OCI-LY7 (cell line): ENCODE results near the gene C1orf94. TPM values are rescaled to one million over a fixed set of nuclear protein-coding genes. Genes with fewer than 3 reads are reported as not detected.

Experiments used
- BruUV-seq: library from RNA; stranded (reverse); fragments of 400-500 nt; replicated peaks from 2 replicates; lab custom pipeline; 2021; lab: Mats Ljungman, UMichigan
- CTCF ChIA-PET: fragments of 300-600 bp; sonication (Branson Sonifier 250); formaldehyde crosslinking; loops from one replicate; lab custom pipeline; 2022; ENCODE audit warnings: antibody characterized with exemption; ENCODE audit not compliant: unreplicated experiment; lab: Charles Lee
- POLR2A ChIA-PET: fragments of 300-600 bp; sonication (Branson Sonifier 250); formaldehyde crosslinking; loops from one replicate; lab custom pipeline; 2022; ENCODE audit warnings: antibody characterized with exemption; lab: Charles Lee
- DNase-seq: peaks from one replicate; pipeline ENCODE4 v3.0.0-alpha.2; 2015; ENCODE audit warnings: low spot score
- H2AFZ ChIP-seq: fragments of 200-600 bp; sonication (generic), shearing (Covaris generic); 2 replicates; pipeline ENCODE4 v1.6.1; 2014; ENCODE audit warnings: mild to moderate bottlenecking, antibody characterized with exemption, low read length, moderate library complexity
- H3K27ac ChIP-seq: fragments of 200-600 bp; sonication (generic); 2 replicates; pipeline ENCODE4 v1.5.1; 2014; ENCODE audit warnings: mixed run types, low read depth, mild to moderate bottlenecking, moderate library complexity, low read length, inconsistent platforms; ENCODE audit not compliant: poor library complexity, severe bottlenecking
- H3K36me3 ChIP-seq: fragments of 200-600 bp; sonication (generic); 2 replicates; pipeline ENCODE4 v1.6.1; 2014; ENCODE audit warnings: mild to moderate bottlenecking, antibody characterized with exemption, low read length, moderate library complexity, mixed read lengths; ENCODE audit not compliant: insufficient read depth
- H3K4me1 ChIP-seq: fragments of 200-600 bp; sonication (generic); 2 replicates; pipeline ENCODE4 v1.5.1; 2014; ENCODE audit warnings: mild to moderate bottlenecking, low read length; ENCODE audit not compliant: insufficient read depth, poor library complexity, severe bottlenecking
- H3K4me2 ChIP-seq: fragments of 200-600 bp; sonication (generic); 2 replicates; pipeline ENCODE4 v1.6.1; 2014; ENCODE audit warnings: mild to moderate bottlenecking, low read length
- H3K4me3 ChIP-seq: fragments of 200-600 bp; sonication (generic); 2 replicates; pipeline ENCODE4 v1.5.1; 2014; ENCODE audit warnings: mild to moderate bottlenecking, low read depth, low read length; ENCODE audit not compliant: poor library complexity, severe bottlenecking
- H3K79me2 ChIP-seq: fragments of 200-600 bp; sonication (generic); 2 replicates; pipeline ENCODE4 v1.6.1; 2016; ENCODE audit warnings: low read depth, mild to moderate bottlenecking, low read length, moderate library complexity, mixed read lengths; ENCODE audit not compliant: insufficient read depth
- H3K9me2 ChIP-seq: fragments of 200-600 bp; sonication (generic); 2 replicates; pipeline ENCODE4 v1.6.1; 2016; ENCODE audit warnings: mild to moderate bottlenecking, low read length, mixed read lengths; ENCODE audit not compliant: insufficient read depth
- H3K9me3 ChIP-seq: fragments of 200-600 bp; sonication (generic); 2 replicates; pipeline ENCODE4 v1.6.1; 2014; ENCODE audit warnings: mild to moderate bottlenecking, mixed run types, low read length, mixed read lengths
- H4K20me1 ChIP-seq: fragments of 200-600 bp; sonication (generic); 2 replicates; pipeline ENCODE4 v1.6.1; 2014; ENCODE audit warnings: mild to moderate bottlenecking, antibody characterized with exemption, low read length, moderate library complexity, mixed read lengths; ENCODE audit not compliant: insufficient read depth
- CTCF ChIP-seq: fragments of 200-600 bp; sonication (generic); conservative IDR thresholded peaks from 2 replicates; pipeline ENCODE4 v1.5.1; 2014; ENCODE audit warnings: mild to moderate bottlenecking, antibody characterized with exemption, low read length, moderate library complexity, mixed read lengths
- EZH2phosphoT487 ChIP-seq: fragments of 200-600 bp; sonication (generic); IDR thresholded peaks from 2 replicates; pipeline ENCODE4 v1.6.1; 2018; ENCODE audit warnings: low read depth, borderline replicate concordance, mild to moderate bottlenecking, mixed run types, antibody characterized with exemption, low read length, moderate library complexity, mixed read lengths
- intact Hi-C: fragments of 100-400 bp; cut with micrococcal nuclease; formaldehyde crosslinking; loops from one replicate; pipeline ENCODE4 v1.10.0; 2022; ENCODE audit not compliant: unreplicated experiment
- total RNA-seq, 2 experiments: library from RNA; depleted of rRNA in 1 of 2; stranded (reverse); fragments of >200 nt in 1 of 2; shearing (Covaris generic) in 1 of 2; gene quantifications; 2 replicates each; pipeline ENCODE4 v1.2.3, GENCODE V29; 2014 to 2022

C1orf94 gene
- total RNA-seq, 2 experiments from 2014 or later = not detected

GRCh38 chr1:34165422-34165921, 11.2 kb upstream of the C1orf94 start:
- no peaks in the 10 kb centered on the region for H3K36me3 ChIP-seq
- no peaks in the 10 kb centered on the region for H4K20me1 ChIP-seq
- H2AFZ ChIP-seq = no peak overlapping the region
- TF ChIP-seq EZH2phosphoT487 = no peak
- TF ChIP-seq CTCF = no peak
- H3K4me3 ChIP-seq = no peak overlapping the region
- POLR2A ChIA-PET = no interaction called here
- H3K4me2 ChIP-seq = no peak overlapping the region
- no peaks in the 10 kb centered on the region for H3K9me3 ChIP-seq
- no TSS peak for BruUV-seq
- no peaks in the 10 kb centered on the region for H3K9me2 ChIP-seq
- H3K4me1 ChIP-seq = no peaks in the 10 kb centered on the region
- CTCF ChIA-PET = no interaction called here
- no peaks in the 10 kb centered on the region for H3K79me2 ChIP-seq
- no peak overlapping the region for H3K27ac ChIP-seq
- intact Hi-C loops = no loop called here
- DNase-seq = no peak

GRCh38 chr1:34166191-34166624, 10.5 kb upstream of the C1orf94 start:
- no peaks in the 10 kb centered on the region for H4K20me1 ChIP-seq
- no peak for TF ChIP-seq EZH2phosphoT487
- TF ChIP-seq CTCF = no peak
- no peak overlapping the region for H3K4me3 ChIP-seq
- no peak for DNase-seq
- no peak overlapping the region for H2AFZ ChIP-seq
- H3K9me3 ChIP-seq = no peaks in the 10 kb centered on the region
- no TSS peak for BruUV-seq
- no peaks in the 10 kb centered on the region for H3K79me2 ChIP-seq
- no peaks in the 10 kb centered on the region for H3K36me3 ChIP-seq
- H3K27ac ChIP-seq = no peak overlapping the region
- POLR2A ChIA-PET = no interaction called here
- CTCF ChIA-PET = no interaction called here
- intact Hi-C loops = no loop called here
- no peak overlapping the region for H3K4me2 ChIP-seq
- H3K9me2 ChIP-seq = no peaks in the 10 kb centered on the region
- no peaks in the 10 kb centered on the region for H3K4me1 ChIP-seq

- intact Hi-C loops = no loop called here
- Histone ChIP-seq H3K4me1 (no peaks in the 10 kb centered on the region), H3K9me2 (no peaks in the 10 kb centered on the region), H2AFZ (no peak overlapping the region), H3K4me2 (no peak overlapping the region), H3K79me2 (no peaks in the 10 kb centered on the region), H4K20me1 (no peaks in the 10 kb centered on the region), H3K9me3 (no peaks in the 10 kb centered on the region), H3K36me3 (no peaks in the 10 kb centered on the region), H3K4me3 (no peak overlapping the region), H3K27ac (no peak overlapping the region)
- CTCF ChIA-PET = interaction anchor here (0.6 kb wide), 1 partner anchor 39 kb away, joined by 6 read pairs; no protein-coding TSS in a partner anchor
- no peak for DNase-seq
- BruUV-seq = no TSS peak
- POLR2A ChIA-PET = no interaction called here
- TF ChIP-seq CTCF (no peak), EZH2phosphoT487 (no peak)
These were observed 9.9 kb upstream of the C1orf94 start for GRCh38 chr1:34166625-34167361.
